OCI-LY7 (cell line): Measurements from ENCODE around the gene KRTAP26-1. TPM values are rescaled to one million over a fixed set of nuclear protein-coding genes. Genes with fewer than 3 reads are reported as not detected.

Source experiments
- BruUV-seq: library from RNA; stranded (reverse); fragments of 400-500 nt; replicated peaks from 2 replicates; lab custom pipeline; 2021; lab: Mats Ljungman, UMichigan
- CTCF ChIA-PET: fragments of 300-600 bp; sonication (Branson Sonifier 250); formaldehyde crosslinking; loops from one replicate; lab custom pipeline; 2022; ENCODE audit warnings: antibody characterized with exemption; ENCODE audit not compliant: unreplicated experiment; lab: Charles Lee
- POLR2A ChIA-PET: fragments of 300-600 bp; sonication (Branson Sonifier 250); formaldehyde crosslinking; loops from one replicate; lab custom pipeline; 2022; ENCODE audit warnings: antibody characterized with exemption; lab: Charles Lee
- DNase-seq: peaks from one replicate; pipeline ENCODE4 v3.0.0-alpha.2; 2015; ENCODE audit warnings: low spot score
- H2AFZ ChIP-seq: fragments of 200-600 bp; sonication (generic), shearing (Covaris generic); 2 replicates; pipeline ENCODE4 v1.6.1; 2014; ENCODE audit warnings: mild to moderate bottlenecking, antibody characterized with exemption, low read length, moderate library complexity
- H3K27ac ChIP-seq: fragments of 200-600 bp; sonication (generic); 2 replicates; pipeline ENCODE4 v1.5.1; 2014; ENCODE audit warnings: mixed run types, low read depth, mild to moderate bottlenecking, moderate library complexity, low read length, inconsistent platforms; ENCODE audit not compliant: poor library complexity, severe bottlenecking
- H3K36me3 ChIP-seq: fragments of 200-600 bp; sonication (generic); 2 replicates; pipeline ENCODE4 v1.6.1; 2014; ENCODE audit warnings: mild to moderate bottlenecking, antibody characterized with exemption, low read length, moderate library complexity, mixed read lengths; ENCODE audit not compliant: insufficient read depth
- H3K4me1 ChIP-seq: fragments of 200-600 bp; sonication (generic); 2 replicates; pipeline ENCODE4 v1.5.1; 2014; ENCODE audit warnings: mild to moderate bottlenecking, low read length; ENCODE audit not compliant: insufficient read depth, poor library complexity, severe bottlenecking
- H3K4me2 ChIP-seq: fragments of 200-600 bp; sonication (generic); 2 replicates; pipeline ENCODE4 v1.6.1; 2014; ENCODE audit warnings: mild to moderate bottlenecking, low read length
- H3K4me3 ChIP-seq: fragments of 200-600 bp; sonication (generic); 2 replicates; pipeline ENCODE4 v1.5.1; 2014; ENCODE audit warnings: mild to moderate bottlenecking, low read depth, low read length; ENCODE audit not compliant: poor library complexity, severe bottlenecking
- H3K79me2 ChIP-seq: fragments of 200-600 bp; sonication (generic); 2 replicates; pipeline ENCODE4 v1.6.1; 2016; ENCODE audit warnings: low read depth, mild to moderate bottlenecking, low read length, moderate library complexity, mixed read lengths; ENCODE audit not compliant: insufficient read depth
- H3K9me2 ChIP-seq: fragments of 200-600 bp; sonication (generic); 2 replicates; pipeline ENCODE4 v1.6.1; 2016; ENCODE audit warnings: mild to moderate bottlenecking, low read length, mixed read lengths; ENCODE audit not compliant: insufficient read depth
- H3K9me3 ChIP-seq: fragments of 200-600 bp; sonication (generic); 2 replicates; pipeline ENCODE4 v1.6.1; 2014; ENCODE audit warnings: mild to moderate bottlenecking, mixed run types, low read length, mixed read lengths
- H4K20me1 ChIP-seq: fragments of 200-600 bp; sonication (generic); 2 replicates; pipeline ENCODE4 v1.6.1; 2014; ENCODE audit warnings: mild to moderate bottlenecking, antibody characterized with exemption, low read length, moderate library complexity, mixed read lengths; ENCODE audit not compliant: insufficient read depth
- EZH2phosphoT487 ChIP-seq: fragments of 200-600 bp; sonication (generic); IDR thresholded peaks from 2 replicates; pipeline ENCODE4 v1.6.1; 2018; ENCODE audit warnings: low read depth, borderline replicate concordance, mild to moderate bottlenecking, mixed run types, antibody characterized with exemption, low read length, moderate library complexity, mixed read lengths
- intact Hi-C: fragments of 100-400 bp; cut with micrococcal nuclease; formaldehyde crosslinking; loops from one replicate; pipeline ENCODE4 v1.10.0; 2022; ENCODE audit not compliant: unreplicated experiment
- total RNA-seq, 2 experiments: library from RNA; depleted of rRNA in 1 of 2; stranded (reverse); fragments of >200 nt in 1 of 2; shearing (Covaris generic) in 1 of 2; gene quantifications; 2 replicates each; pipeline ENCODE4 v1.2.3, GENCODE V29; 2014 to 2022
- TF ChIP-seq, protein P1 (sequence below): fragments of 200-600 bp; sonication (generic); conservative IDR thresholded peaks from 2 replicates; pipeline ENCODE4 v1.5.1; 2014; ENCODE audit warnings: mild to moderate bottlenecking, antibody characterized with exemption, low read length, moderate library complexity, mixed read lengths

Gene KRTAP26-1
- total RNA-seq, 2 experiments from 2014 or later: not detected

DNA sequence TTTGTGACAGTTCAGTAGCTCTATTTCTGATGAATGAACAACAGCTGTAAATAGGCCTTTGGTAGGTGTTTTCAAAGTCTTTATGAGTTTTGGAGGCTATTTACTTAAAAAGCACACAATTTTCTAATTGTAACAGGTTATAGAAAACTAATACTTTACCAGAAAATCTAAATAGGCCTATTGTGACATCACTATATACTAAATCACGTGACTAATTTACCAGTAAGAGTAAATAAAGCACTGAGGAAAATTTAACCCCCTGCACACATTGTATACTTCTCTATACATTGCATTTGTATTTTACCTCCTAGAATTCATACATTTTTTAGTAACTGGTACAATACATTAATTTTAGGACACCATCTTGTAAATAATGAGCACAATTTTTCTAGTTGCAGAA is 15.0 kb downstream of the KRTAP26-1 start:
- no peaks in the 10 kb centered on the region for H3K9me2 ChIP-seq
- CTCF ChIA-PET: no interaction called here
- no peaks in the 10 kb centered on the region for H4K20me1 ChIP-seq
- intact Hi-C loops: no loop called here
- no peaks in the 10 kb centered on the region for H3K36me3 ChIP-seq
- H3K9me3 ChIP-seq: no peaks in the 10 kb centered on the region
- H2AFZ ChIP-seq: no peak overlapping the region
- H3K4me2 ChIP-seq: no peak overlapping the region
- POLR2A ChIA-PET: no interaction called here
- no peak overlapping the region for H3K4me3 ChIP-seq
- H3K4me1 ChIP-seq: no peaks in the 10 kb centered on the region
- no TSS peak for BruUV-seq
- TF ChIP-seq EZH2phosphoT487: no peak
- TF ChIP-seq, protein P1, sequence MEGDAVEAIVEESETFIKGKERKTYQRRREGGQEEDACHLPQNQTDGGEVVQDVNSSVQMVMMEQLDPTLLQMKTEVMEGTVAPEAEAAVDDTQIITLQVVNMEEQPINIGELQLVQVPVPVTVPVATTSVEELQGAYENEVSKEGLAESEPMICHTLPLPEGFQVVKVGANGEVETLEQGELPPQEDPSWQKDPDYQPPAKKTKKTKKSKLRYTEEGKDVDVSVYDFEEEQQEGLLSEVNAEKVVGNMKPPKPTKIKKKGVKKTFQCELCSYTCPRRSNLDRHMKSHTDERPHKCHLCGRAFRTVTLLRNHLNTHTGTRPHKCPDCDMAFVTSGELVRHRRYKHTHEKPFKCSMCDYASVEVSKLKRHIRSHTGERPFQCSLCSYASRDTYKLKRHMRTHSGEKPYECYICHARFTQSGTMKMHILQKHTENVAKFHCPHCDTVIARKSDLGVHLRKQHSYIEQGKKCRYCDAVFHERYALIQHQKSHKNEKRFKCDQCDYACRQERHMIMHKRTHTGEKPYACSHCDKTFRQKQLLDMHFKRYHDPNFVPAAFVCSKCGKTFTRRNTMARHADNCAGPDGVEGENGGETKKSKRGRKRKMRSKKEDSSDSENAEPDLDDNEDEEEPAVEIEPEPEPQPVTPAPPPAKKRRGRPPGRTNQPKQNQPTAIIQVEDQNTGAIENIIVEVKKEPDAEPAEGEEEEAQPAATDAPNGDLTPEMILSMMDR: no peak
- H3K79me2 ChIP-seq: no peaks in the 10 kb centered on the region
- no peak overlapping the region for H3K27ac ChIP-seq
- no peak for DNase-seq

DNA sequence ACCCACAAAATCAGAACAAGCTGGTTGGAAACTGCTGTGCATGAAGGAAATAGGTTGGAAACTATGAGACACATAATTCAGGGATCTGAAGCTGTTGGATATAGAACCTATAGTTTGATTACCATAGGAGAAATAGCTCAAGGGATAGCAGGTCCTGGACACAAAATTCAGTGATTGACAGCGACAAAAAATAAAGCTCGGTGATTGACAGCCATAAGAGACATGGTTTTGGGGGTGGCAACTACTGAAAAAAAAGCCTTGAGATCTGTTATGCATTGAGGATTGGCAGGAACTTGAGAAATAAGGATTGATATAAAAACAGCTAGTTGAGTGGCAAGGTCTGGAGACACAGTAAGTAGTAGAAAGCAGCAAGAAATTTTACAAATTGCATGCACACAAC is 30.9 kb downstream of the KRTAP26-1 start, which contains the start of gene KRTAP25-1:
Gene KRTAP25-1, minus strand, starts transcription at position 300 of the 400 bp plus-strand sequence. Its CDS starts 24 bp downstream, at position 276.
- intact Hi-C loops: no loop called here
- H4K20me1 ChIP-seq: no peaks in the 10 kb centered on the region
- H3K4me2 ChIP-seq: no peak within 1 kb of the TSS
- BruUV-seq: no TSS peak
- no peaks in the 10 kb centered on the region for H3K4me1 ChIP-seq
- no peaks in the 10 kb centered on the region for H3K79me2 ChIP-seq
- no peaks in the 10 kb centered on the region for H3K9me2 ChIP-seq
- no peak within 1 kb of the TSS for H3K4me3 ChIP-seq
- DNase-seq: no peak
- CTCF ChIA-PET: no interaction called here
- H2AFZ ChIP-seq: no peak within 1 kb of the TSS
- POLR2A ChIA-PET: interaction anchor here (0.7 kb wide), 1 partner anchor 122 kb away, joined by 3 read pairs; no protein-coding TSS in a partner anchor
- H3K9me3 ChIP-seq: no peaks in the 10 kb centered on the region
- no peak for TF ChIP-seq EZH2phosphoT487
- TF ChIP-seq, protein P1: no peak
- H3K36me3 ChIP-seq: no peaks in the 10 kb centered on the region
- H3K27ac ChIP-seq: no peak within 1 kb of the TSS

DNA sequence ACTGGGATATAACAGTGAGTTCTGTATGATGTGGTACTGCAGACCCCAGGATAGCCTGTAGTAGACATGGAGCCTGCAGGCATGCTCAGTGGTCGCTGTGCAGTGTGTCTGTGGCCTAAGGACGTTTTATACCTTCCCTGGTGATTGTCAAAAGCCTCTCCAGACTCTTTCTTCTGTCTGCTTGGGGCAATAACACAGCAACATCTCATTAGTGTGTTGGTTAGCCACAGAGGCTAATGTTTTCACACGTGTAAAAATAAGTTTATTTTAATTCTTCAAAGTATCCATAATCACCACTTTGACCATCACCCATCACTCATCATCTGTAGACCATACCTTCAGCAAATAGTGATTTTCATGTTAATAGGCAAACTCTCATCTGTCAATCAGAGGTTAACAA is 37.3 kb downstream of the KRTAP26-1 start, which contains the start of gene KRTAP24-1:
Gene KRTAP24-1, minus strand, starts transcription at position 101 of the 400 bp plus-strand sequence. Its CDS starts 18 bp downstream, at position 83.
- CTCF ChIA-PET: no interaction called here
- BruUV-seq: no TSS peak
- Histone ChIP-seq H3K4me2 (no peak within 1 kb of the TSS), H3K36me3 (no peaks in the 10 kb centered on the region), H3K27ac (no peak within 1 kb of the TSS), H3K9me3 (no peaks in the 10 kb centered on the region), H3K9me2 (no peaks in the 10 kb centered on the region), H3K4me3 (no peak within 1 kb of the TSS), H3K79me2 (no peaks in the 10 kb centered on the region), H3K4me1 (no peaks in the 10 kb centered on the region), H2AFZ (no peak within 1 kb of the TSS), H4K20me1 (no peaks in the 10 kb centered on the region)
- intact Hi-C loops: no loop called here
- TF ChIP-seq EZH2phosphoT487: no peak
- TF ChIP-seq, protein P1: no peak
- no peak for DNase-seq
- POLR2A ChIA-PET: no interaction called here
